NT2/D1 (cell line): ENCODE measurements around the gene GCNT1.

Experiments used
- SUZ12 ChIP-seq: IDR thresholded peaks from 2 replicates; pipeline ENCODE4 v1.6.1; 2011; ENCODE audit not compliant: insufficient read length, insufficient read depth; ENCODE audit errors: extremely low read depth
- YY1 ChIP-seq: IDR thresholded peaks from 2 replicates; pipeline ENCODE4 v1.6.1; 2011; ENCODE audit not compliant: insufficient read length, insufficient read depth
- ZNF274 ChIP-seq: IDR thresholded peaks from 2 replicates; pipeline ENCODE4 v1.6.1; 2011; ENCODE audit warnings: mild to moderate bottlenecking, low read depth, low read length

GRCh38 chr9:76423216-76424177 lies 35.5 kb upstream of the GCNT1 start:
- no peak for TF ChIP-seq YY1
- no peak for TF ChIP-seq SUZ12
- no peak for TF ChIP-seq ZNF274
